NCI-H748 treated with DMSO at 0.1 percent for 48 hours (cell line): ENCODE results near the gene CTNNBIP1.
"Not testable (repeated sequence)": the region's sequence is repeated elsewhere in the genome, so short reads cannot be mapped to it uniquely, and the experiment has no call there.

Source experiments
- DNase-seq: peaks from one replicate; lab custom pipeline; 2025; lab: John Stamatoyannopoulos, UW

The CTNNBIP1 gene

GRCh38 chr1:9833632-9834031 lies 76.4 kb downstream of the CTNNBIP1 start:
- DNase-seq: no peak

GRCh38 chr1:9827558-9828185 lies 82.4 kb downstream of the CTNNBIP1 start:
- DNase-seq: no peak

DNA sequence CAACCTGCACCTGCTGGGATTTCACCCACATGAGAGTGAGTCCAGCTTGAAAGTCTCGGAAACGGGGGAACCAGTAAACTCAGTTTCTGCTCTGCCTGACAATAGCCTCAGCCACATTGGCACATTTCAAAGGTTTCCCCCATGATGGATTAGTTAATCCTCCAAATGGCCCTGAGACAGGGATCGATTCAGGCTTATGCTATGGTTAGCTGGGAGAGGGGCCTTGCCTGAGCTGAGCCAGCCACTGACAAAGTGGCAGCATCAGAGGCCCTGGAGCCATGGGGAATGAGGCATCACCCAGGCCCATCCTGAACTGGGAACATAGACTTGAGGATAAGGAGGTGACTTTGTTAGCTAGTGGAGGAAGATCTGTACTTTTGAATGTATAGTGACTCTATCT lies 83.5 kb downstream of the CTNNBIP1 start:
- DNase-seq: no peak

DNA sequence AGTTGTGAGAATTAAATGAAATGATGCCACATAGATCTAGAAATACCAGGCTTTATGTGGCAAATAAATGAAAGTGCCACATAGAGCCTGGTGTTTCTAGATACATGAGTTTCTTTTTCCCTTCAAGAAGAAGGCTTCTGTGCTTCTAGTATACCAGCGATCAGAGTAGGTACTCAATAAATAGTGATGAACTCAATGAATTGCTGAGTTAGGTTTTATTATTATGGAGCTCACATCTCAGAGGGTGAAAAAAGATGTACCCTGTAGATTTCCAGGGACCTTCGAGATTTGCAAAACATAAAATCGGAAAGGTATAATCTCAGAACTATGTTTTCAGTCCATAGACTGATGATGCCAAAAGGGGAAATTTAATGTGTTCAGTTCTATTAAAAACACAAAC lies 84.0 kb downstream of the CTNNBIP1 start:
- no peak for DNase-seq

DNA sequence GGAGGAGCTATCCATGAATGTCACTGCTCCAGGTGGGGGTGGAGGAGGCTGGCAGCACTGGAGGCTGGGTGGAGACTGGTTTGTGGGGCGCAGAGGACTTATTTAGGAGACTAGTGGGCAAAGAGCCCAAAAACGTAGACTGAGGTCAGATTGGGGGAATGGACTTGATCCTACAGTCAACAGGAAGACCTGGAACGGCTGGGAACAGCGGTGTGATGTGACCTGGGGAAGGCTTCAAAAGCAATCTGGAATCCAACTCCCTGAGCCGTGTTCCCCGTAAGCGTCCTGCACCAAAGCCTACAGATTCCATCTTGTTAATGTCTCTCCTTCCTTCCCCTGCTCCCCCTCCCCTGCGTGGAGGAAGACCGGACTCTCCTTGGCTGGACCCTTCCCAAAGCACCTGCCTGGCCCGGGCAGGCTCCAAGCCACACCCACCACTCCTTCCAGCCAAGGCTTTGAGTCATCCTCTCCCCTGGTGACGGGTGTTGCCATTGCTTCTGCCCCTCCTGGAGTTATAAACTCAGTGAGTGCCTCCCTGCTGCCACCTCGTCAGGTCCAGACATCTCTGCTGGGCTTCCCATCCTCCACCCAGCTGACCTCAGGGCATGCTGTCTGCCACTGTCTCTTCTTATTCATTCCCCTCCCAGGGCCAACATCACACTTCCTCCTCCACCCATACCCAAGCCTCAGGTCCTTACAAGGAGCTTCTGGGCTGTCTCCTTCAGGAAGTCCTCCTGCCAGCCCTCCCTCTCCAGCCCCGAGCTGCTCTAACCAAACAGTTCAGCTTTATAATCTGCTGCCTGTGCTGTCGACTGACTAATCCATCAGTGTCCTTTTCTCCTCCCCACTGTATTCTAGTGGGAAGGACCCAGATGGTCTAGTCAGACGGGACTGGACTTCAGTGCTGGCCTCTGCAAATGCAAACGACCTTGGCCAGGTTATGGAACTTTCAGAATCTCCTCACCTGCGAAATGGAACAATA lies 84.7 kb downstream of the CTNNBIP1 start:
- no peak for DNase-seq

- DNase-seq: no peak
Observed at GRCh38 chr1:9824702-9825089, 85.4 kb downstream of the CTNNBIP1 start.

GRCh38 chr1:9823943-9824701 lies 85.9 kb downstream of the CTNNBIP1 start, which contains the start of gene CLSTN1:
TSS of gene CLSTN1 (minus strand) at chr1:9823965. CDS start at chr1:9823733, 232 bp downstream.
- DNase-seq: peak; percentile 35

GRCh38 chr1:9823693-9823942 lies 86.5 kb downstream of the CTNNBIP1 start:
- no peak for DNase-seq

DNA sequence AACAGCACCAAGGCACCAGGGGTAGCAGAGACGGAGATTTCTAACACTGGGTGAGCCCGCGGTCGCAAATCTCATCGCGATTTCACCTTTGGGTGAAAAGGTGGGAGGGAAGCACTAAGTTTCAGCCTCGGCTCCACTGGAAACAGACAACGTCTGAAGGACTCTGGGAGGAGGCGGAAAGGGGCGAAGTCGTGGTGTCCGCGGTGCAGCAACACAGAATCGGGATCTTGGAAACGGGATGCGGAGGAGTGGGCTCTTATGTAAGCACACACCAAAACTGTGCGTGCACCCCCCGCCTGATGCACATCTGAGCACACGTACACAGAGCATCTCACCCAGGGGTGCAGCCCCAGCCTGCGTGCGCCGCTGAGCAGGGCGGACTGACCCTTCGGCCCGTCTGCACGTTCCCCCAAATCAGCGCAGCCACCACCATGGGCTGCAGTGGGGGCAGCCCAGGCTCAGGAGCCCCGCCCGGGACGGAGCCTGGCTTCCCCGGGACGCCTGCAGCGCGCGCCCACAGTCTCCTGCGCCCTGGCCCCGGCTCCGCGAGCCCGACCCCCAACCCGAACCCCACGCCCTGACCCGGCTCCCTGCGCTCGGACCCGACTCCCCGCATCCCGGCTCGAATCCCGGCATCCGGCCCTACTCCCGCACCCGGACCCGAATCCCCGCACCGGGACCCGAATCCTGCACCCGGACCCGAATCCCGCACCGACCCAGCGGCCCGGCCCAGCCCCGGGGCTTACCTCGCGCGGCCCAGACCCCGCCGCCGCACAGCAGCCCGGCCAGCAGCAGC lies 87.0 kb downstream of the CTNNBIP1 start:
- no peak for DNase-seq

GRCh38 chr1:9822490-9822889 lies 87.6 kb downstream of the CTNNBIP1 start:
- DNase-seq: no peak

DNA sequence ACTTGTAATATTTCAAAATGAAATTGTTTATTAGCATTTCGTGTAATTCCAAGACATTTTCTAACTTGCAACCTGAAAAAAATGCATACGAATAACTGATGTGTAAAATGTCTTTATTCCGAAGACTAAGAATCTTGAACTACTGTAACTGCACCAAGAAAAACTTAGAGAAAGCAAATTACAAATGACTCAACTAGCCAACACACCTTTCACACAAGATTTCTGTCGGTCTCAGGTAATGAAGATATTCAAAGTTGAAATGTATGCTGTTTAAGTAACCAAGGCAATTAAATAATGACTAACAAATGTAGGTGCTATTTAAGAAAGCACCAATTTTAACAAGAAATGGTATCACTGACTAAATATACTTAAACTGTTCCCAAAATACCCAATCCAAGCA lies 88.4 kb downstream of the CTNNBIP1 start:
- DNase-seq: no peak

DNA sequence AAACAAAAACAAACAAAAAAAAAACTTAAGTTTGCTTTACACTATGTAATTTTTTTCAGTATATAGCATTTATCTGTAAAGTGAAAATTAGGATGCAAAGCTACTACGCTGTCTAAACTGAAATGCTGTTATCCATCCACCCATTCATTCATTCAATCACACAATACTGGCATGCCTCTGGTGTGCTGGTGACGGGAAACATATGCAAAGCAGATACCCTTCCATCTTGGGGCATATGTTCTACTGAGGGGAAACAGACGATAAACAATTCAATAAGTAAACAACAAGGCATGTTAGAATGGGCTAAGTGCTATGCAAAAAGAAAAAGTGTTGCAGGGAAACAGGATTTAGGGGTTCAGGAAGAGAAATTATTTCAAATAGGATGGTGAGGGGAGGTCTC lies 89.5 kb downstream of the CTNNBIP1 start:
- no peak for DNase-seq

- no peak for DNase-seq
Observed at GRCh38 chr1:9817734-9818133, 92.3 kb downstream of the CTNNBIP1 start.

DNA sequence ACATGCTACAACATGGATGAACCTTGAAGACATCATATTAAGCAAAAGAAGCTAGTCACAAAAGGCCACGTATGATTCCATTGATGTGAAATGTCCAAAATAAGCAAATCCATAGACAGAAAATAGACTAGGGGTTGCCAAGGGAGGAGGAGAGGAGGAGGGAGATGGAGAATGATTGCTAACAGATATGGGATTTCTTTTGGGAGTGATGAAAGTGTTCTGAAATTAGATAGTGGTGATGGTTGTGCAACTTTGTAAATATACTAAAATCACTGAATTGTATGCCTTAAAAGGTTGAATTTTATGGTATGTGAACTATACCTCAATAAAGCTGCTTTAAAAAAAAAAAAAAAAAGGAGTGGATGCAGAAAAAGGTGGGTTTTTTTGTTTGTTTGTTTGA lies 93.9 kb downstream of the CTNNBIP1 start:
- DNase-seq: no peak

DNA sequence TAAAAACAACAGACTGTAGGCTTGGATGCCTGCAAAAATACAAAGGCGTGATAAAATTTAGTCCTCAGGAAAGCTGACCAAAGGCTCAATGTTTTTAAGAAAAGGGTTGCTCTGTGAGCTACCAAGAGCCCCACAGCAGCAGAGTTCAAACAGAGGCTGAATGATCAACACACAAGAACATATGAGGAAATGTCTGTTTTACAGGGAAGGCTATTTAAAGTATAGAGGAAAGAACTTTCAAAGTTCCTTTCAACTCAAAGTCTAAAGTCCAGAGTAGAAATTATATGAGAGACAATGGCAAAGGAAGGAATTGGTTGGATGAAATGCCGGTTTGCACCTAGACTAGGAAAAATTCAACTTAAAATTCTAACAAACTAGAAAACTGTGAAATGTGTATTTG lies 94.9 kb downstream of the CTNNBIP1 start:
- DNase-seq: no peak

DNA sequence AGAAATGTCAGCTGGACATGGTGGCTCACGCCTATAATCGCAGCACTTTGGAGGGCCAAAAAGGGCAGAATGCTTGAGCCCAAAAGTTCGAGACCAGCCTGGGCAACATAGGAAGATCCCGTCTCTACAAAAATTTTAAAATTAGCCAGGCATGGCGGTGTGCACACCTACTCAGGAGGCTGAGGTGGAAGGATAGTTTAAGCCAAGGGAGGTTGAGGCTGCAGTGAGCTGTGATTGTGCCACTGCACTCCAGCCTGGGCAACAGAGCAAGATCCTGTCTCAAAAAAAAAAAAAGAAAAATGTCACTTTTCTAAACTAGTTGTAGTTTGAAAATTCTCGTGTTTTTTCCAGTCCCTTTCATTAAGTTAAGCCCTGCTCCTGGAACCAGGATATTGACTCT lies 95.5 kb downstream of the CTNNBIP1 start:
- no peak for DNase-seq

GRCh38 chr1:9811239-9811966 lies 98.7 kb downstream of the CTNNBIP1 start:
- no peak for DNase-seq

DNA sequence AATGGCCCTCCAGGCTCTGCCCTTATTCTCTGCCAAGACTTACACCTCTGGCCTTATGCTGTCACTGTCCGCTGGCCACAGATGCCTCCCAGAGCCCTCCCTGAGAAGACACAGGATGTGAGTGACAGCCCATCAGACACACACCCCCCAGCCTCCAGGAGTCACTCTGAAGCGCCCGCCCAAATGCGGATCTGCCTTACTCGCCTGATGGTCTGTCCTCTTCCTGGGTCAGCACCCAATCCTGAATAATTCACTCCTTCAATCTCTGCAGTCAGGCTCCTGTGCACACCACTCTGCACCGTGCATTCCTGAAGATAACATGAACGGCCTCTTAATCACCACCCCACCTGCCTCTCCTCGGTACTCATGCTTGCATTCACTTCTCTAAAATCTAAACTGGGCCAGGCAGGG lies 101.0 kb downstream of the CTNNBIP1 start:
- DNase-seq: no peak

GRCh38 chr1:9808459-9808858 lies 101.6 kb downstream of the CTNNBIP1 start:
- DNase-seq: no peak

GRCh38 chr1:9807541-9807940 lies 102.5 kb downstream of the CTNNBIP1 start:
- DNase-seq: no peak

DNA sequence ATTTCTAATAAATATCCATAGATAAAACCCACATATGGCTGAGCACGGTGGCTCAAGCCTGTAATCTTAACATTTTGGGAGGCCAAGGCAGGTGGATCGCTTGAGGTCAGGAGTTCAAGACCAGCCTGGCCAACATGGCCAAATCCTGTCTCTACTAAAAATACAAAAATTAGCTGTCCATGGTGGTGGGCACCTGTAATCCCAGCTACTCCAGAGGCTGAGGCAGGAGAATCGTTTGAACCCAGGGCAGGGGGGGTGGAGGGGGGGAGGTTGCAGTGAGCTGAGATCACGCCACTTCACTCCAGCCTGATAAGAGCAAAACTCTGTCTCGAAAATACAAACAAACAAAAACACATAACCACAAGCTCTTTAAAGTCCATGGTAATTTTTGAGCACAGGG lies 104.1 kb downstream of the CTNNBIP1 start:
- not testable (repeated sequence) for DNase-seq
